ENCODE results near the gene TAF6. TPM values are rescaled to one million over a fixed set of nuclear protein-coding genes. Genes with fewer than 3 reads are reported as not detected.

The TAF6 gene
- total RNA-seq, 1 donor from 2014 or later: 63.0 TPM

DNA sequence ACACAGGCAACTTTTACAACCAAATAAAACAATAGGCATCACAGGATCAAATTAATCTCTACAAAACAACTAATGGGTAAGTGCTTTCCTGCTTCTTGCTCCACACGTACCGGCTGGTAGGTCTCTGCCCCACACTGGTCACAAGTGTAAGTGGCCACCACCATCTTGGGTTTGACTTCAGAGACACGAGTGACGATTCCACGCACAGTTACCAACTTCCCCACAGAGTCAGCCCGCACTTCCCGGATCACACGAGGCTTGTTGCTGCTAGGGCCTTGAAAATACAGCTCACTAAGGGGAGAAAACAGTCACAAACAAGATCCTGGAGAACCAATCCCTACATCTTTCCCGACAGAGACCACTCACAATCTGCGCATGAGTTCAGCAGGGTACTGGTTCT is 20.2 kb downstream of the TAF6 start:
- intact Hi-C loops (cut with micrococcal nuclease): no loop called here

DNA sequence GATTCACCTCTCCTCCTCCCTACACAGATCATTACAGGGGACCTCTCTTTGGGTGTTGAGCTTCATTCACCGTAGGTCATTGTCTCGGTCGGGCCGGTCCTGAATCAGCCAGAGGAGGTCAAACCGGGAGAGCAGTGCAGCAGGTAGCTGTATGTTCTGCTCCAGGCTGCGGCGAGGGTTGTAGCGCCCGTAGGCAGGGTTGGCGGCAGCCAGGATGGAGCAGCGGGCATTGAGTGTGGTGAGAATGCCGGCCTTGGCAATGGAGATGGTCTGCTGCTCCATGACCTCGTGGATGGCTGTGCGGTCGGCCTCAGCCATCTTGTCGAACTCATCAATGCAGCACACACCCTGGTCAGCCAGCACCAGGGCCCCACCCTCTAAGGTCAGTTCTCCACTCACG is 23.5 kb downstream of the TAF6 start:
- intact Hi-C loops (cut with micrococcal nuclease): no loop called here

DNA sequence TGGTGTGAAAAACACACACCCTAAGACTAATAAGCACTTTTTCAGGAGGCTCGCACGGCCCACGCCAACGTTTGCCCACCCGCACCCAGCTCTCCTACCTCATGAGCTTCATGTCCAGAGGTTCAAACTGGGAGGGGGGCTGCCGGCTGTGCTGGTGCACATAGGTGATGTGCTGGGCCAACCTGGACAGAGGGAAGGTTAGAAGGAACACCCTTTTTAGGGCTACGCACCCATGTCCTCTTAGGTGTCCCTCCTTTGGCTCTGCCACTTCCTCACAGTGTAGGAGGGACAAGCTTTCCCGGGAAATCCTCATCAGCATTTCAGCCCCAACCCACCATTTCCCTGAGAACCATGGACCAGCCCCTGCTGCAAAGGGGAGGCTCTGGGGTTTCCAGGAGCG is 23.9 kb downstream of the TAF6 start:
- intact Hi-C loops (cut with micrococcal nuclease): no loop called here

DNA sequence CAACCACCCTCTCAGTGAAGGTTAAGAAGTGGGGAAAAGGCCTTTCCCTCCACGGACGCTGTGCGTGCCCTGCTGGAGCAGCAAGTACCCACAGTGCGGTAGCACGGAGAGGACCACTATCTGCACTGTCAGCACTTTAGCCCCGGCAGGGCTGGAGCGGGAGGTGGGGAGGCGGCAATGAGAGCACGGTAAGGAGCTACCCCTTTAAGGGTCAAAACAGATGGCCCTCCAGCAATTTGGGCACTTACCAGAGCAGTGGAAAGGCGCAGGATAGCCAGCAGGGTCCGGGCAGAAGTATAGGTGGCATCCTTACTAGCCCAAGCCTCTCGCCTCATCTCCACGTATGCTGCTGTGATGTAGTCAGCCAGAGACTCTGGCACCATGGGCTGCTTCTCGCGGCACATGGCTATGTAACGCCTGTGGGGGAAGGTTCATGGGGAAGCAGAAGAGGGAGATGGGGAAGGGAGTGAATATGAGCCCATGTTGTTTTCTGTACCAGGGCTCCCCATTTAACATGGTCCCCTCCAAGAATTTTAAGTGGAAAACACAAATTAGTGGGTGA is 25.2 kb downstream of the TAF6 start:
- intact Hi-C loops (cut with micrococcal nuclease): no loop called here

DNA sequence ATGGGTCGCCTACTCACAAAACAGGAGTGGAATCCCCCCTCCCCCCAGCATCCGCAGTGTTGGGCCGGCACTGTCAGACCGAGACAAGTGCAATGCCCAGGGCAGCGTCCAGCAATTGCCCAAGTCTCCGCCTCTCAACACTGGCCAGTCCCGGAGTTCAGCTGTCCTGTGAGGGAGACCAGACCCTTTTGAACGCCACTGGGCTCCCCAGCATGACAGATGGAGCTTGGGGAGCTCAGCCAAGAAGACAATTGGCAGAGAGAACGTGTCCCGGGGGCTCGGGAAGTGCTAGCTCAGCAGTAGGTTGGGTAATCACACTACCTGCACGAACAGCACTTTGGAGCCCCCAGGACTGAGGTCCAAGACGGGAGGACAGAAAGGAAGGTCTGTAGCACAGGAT is 25.7 kb downstream of the TAF6 start:
- intact Hi-C loops (cut with micrococcal nuclease): no loop called here

DNA sequence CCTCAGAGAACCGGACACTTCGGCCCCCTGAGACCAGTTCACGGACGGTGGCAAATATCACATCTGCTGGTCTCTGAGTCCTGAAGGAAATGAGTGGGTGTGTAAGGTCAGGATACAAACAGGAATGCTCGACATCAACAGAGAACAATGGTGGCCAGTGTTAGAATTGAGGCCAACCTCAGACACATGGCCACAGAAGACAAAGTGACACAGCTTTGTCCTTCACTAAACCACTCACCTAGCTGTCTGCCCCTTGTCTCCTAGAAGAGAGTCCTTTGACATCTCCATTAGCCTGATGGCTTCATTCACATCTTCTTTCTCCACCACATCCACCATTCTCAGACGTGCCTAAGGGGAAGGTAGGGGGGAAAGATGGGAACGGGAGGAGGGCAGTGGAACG is 26.1 kb downstream of the TAF6 start:
- intact Hi-C loops (cut with micrococcal nuclease): no loop called here

DNA sequence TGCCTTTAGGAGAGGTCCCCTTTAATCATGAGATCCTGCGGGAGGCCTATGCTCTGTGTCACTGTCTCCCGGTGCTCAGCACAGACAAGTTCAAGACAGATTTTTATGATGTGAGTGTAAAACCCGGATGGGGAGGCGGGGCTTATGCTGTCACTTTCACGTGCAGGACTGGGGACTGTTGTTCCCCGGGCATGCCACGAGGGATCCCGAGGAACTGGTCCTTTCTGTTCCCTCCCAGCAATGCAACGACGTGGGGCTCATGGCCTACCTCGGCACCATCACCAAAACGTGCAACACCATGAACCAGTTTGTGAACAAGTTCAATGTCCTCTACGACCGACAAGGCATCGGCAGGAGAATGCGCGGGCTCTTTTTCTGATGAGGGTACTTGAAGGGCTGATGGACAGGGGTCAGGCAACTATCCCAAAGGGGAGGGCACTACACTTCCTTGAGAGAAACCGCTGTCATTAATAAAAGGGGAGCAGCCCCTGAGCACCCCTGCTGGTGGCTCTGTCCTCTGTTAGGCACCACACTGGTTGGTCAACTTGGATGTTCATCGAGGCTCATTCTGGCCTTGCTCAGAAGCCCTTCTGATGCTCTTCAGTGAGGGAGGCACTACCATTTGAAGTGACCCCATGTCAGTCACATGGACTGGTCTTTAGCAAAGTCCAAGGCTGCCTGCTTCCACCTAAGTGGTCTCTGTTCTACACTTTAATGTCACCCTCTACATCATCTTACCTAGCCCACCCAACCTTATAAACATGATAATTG is 27.6 kb downstream of the TAF6 start:
- intact Hi-C loops (cut with micrococcal nuclease): no loop called here

DNA sequence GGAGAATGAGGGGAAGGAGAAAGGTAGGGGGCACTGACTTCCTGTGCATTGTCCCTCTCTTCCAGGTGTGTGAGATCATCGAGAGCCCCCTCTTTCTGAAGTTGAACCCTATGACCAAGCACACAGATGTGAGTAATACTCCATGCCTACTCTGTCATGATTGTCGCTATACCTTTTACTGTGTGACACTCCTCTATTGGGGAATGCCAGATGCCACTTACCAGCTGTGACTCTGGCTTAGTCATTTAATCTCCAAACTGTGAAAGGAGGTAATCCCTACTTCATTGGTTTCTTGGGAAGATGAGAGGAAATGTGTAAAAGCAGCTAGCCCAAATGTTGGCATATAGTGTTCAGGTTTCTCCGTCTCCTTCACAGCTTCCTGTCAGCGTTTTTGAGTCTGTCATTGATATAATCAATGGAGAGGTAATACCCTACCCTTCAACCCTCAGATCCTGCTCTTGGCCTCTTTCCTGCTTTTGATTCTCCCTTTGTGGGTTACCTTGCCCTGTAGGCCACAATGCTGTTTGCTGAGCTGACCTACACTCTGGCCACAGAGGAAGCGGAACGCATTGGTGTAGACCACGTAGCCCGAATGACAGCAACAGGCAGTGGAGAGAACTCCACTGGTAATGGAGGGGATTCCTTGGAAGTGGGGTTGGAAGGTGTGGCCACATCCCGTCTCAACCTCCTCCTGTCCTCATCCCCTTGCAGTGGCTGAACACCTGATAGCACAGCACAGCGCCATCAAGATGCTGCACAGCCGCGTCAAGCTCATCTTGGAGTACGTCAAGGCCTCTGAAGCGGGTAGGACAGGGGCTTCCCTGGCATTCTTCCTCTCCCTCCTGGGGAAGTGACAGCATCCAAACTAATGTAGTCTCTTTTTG is 28.4 kb downstream of the TAF6 start:
- intact Hi-C loops (cut with micrococcal nuclease): no loop called here

DNA sequence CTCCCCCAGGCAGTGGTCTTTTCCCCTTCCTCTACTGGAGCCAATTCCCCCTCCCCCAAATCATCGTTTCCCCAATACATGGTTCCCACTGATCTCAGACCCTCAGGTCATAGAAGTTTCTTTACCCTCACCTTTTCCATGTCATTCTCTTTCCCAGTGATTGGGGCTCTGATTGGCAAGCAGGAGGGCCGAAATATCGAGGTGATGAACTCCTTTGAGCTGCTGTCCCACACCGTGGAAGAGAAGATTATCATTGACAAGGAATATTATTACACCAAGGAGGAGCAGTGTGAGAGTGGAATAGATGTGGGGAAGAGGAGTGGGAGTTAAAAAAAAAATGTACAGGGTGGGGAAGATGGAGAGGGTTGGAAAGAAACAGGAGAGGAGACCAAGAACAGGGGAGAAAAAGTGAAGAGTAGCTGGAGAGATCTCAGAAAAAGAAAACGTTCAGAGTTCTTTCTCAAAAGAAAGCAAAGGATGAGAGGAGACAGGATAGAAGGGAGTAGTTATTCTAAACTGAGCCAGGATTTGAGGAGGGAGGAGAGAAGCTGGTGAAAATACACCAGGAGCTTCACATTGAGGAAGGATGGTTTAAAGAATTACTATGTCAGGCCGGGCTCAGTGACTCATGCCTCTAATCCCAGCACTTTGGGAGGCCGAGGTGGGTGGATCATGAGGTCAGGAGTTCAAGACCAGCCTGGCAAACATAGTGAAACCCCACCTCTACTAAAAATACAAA is 29.5 kb downstream of the TAF6 start:
- intact Hi-C loops (cut with micrococcal nuclease): loop anchor here (1.0 to 10.0 kb wide), 4 partner anchors 11 to 685 kb away; partner anchors contain the start of genes BUD31, FAM200A, PDAP1 and ZNF655

DNA sequence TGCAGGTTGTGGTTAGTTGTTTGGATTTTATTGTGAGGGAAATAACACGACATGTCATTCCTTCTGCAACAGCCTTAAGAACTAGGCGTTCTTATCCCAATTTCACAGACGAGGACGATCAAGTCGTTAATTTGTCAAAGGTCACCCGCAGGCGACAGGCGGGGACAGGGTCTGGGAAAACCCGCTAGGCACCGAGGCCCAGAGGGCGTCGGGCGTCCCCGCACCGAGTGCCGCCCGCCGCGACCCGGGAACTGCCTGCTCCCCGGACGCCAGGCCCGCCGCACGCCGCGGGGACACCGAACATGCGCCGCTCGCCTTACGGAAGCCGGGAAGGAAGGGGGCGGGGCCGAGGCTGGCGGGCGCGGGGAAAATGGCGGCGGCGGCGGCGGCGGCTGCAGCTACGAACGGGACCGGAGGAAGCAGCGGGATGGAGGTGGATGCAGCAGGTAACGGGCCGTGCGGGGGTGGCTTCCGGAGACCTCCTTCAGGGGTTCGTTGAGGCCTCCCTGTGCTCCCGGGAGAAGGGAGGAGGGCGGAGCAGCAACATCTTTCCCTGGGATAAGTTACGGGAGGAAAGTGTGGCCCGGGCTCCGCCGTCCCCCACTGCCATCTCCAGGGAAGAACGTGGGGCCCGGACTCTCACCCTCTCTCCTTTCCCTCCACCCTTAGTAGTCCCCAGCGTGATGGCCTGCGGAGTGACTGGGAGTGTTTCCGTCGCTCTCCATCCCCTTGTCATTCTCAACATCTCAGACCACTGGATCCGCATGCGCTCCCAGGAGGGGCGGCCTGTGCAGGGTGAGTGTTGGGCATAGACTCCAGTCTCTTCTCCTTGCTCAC is 30.3 kb downstream of the TAF6 start, which contains the start of gene COPS6:
COPS6 (plus strand) TSS at position 349 of the 837 bp plus-strand sequence; CDS start at position 371, 22 bp downstream.
- intact Hi-C loops (cut with micrococcal nuclease): loop anchor here (1.0 to 10.0 kb wide), 4 partner anchors 11 to 684 kb away; partner anchors contain the start of genes BUD31, FAM200A, PDAP1 and ZNF655

DNA sequence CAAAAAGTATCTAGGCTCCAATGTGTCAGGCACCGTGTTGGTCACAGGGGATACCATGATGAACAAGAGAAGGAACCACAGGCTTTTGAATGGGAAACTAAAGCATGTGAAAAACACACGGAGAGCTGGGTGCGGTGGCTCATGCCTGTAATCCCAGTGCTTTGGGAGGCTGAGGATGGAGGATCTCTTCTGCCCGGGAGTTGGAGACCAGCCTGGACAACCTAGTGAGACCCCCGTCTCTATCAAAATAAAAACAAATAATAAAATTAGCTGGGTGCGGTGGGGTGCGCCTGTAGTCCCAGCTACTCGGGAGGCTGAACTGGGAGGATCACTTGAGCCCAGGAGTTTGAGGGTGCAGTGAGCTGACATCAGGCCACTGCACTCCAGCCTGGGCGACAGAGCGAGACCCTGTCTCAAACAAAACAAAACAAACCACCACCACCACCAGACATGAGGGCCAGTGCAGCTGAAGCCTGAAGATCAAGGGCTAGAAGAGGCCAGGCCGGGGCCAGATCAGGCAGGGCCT is 31.0 kb downstream of the TAF6 start:
- intact Hi-C loops (cut with micrococcal nuclease): loop anchor here (10.0 kb wide), 3 partner anchors 463 to 683 kb away; partner anchors contain the start of genes BUD31, FAM200A, PDAP1 and ZNF655

DNA sequence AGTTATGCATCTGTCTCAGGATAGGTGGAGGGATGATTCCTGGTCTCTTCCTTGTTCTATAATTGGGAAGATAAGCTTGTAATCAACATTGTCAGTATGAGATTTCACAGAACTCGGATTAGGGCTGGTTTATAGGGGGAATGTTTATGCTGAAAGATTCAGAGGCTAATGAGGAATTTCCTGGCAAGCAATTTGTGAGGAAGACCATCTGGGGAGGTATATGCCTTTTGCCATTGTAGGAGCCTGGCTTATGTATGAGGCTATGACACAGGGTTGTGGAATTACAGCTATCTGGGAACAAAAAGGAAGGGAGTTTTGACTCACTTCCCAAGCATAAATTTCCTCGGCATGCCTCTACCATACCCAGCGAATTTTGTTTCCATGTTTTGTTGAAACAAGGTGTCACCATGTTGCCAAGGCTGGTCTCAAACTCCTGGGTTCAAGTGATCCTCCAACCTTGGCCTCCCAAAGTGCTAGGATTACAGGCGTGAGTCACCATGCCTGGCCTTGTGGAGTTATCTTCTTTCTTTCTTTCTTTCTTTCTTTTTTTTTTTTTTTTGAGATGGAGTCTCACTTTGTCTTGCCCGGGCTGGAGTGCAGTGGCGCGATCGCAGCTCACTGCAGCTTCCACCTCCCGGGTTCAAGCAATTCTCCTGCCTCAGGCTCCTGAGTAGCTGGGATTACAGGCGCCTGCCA is 32.0 kb downstream of the TAF6 start:
- intact Hi-C loops (cut with micrococcal nuclease): loop anchor here (10.0 kb wide), 3 partner anchors 462 to 682 kb away; partner anchors contain the start of genes BUD31, FAM200A, PDAP1 and ZNF655

DNA sequence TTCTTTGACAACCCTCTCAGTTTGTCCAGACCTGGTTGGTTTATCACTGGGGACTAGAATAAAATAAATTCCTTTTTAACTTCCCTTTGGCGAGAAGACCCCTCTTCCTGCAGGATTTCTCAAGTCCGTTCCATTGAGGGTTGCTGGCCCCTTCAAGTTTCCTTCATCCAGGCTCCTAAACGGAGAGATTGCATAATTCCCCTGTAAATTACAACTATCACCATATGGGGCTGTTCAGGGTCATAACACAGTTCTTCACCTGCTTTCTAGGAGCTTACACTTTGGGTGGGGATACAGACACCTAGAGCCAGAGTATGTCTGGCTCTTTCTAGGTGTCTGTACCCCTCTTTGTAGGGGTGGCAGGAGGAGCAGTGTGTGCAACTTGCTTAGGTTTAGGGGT is 33.6 kb downstream of the TAF6 start:
- intact Hi-C loops (cut with micrococcal nuclease): loop anchor here (10.0 kb wide), 3 partner anchors 461 to 681 kb away; partner anchors contain the start of genes BUD31, FAM200A, PDAP1 and ZNF655

DNA sequence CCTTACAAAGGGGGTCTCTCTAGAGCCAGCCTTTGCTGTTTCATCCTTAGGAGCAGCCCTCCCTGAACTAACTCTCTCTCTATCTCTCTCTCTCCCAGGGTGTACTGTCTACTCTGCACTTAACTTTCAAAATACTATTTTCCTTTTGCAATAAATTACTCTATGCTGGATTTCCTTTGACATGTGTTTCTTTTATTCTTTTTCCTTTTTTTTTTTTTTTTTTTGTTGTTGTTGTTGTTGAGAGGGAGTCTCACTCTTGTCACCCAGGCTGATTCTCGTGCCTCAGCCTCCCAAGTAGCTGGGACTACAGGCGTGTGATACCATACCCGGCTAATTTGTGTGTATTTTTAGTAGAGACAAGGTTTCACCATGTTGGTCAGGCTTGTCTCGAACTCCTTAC is 36.2 kb downstream of the TAF6 start:
- intact Hi-C loops (cut with micrococcal nuclease): loop anchor here (1.0 to 10.0 kb wide), 7 partner anchors 17 to 678 kb away; partner anchors contain the start of genes BUD31, FAM200A, MBLAC1 and MEPCE

DNA sequence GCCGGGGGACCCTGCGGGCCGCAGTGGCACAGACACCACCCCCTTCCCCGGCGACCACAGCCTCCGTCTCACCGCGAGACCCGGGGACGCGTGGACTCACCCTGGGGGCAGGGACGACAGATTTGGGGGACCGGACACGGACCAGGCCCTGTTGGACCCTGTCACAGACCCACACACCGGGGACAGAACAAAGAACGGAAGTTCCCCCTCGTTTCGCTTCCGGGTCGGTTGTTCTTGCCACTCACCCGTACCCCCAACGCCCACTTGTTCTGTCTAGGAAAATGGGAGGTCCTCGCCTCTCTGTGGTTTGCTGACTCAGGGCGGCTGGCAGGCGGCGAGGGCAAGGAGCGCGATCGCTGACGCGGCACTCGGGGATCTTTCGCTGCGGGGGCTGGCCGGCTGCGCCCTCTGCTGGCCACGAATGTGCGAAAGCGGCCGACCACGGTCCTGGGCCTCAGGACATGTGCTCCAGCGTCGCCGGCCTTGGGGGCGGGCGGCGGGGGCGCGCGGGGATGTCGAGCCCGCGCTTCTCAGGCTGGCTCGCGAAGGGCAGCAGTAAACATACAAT is 37.5 kb downstream of the TAF6 start, which contains the start of gene ZNF3:
ZNF3 (minus strand) TSS at position 189 of the 568 bp plus-strand sequence. CDS start 4,366 bp downstream, outside the sequence.
- intact Hi-C loops (cut with micrococcal nuclease): loop anchor here (1.0 to 10.0 kb wide), 11 partner anchors 19 to 677 kb away; partner anchors contain the start of genes BUD31, FAM200A, MBLAC1 and MEPCE

DNA sequence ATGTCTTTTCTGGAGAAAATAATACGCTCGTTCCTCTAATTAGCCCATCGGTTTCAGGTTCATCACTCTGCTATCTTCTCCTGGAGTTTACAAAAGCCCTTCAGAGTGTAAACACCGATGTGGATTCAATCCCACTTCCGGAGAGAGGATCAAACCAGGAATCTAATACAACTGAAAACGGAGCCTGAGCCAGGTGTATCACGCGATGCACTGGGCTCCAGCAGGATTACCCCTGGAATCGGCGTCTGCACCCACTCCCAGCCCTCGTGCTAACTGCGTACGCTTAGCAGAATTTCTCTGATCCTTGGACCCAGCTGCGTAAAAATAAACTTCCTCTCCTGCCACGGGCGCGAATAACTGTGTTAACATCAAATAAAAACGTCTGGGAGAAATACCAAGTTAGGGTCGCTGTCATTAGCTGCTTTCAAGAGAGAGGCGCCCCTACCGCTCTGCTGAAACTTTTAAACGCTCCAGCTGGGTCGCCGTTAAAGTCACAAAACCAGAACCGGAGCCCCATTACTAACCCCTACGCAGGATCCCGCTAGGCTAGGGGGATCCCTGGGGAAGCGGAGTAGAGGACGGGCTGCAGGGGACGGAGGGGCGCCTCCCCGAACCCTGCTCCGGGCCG is 38.1 kb downstream of the TAF6 start:
- intact Hi-C loops (cut with micrococcal nuclease): loop anchor here (1.0 to 10.0 kb wide), 10 partner anchors 32 to 676 kb away; partner anchors contain the start of genes BUD31, FAM200A, MBLAC1 and MEPCE

DNA sequence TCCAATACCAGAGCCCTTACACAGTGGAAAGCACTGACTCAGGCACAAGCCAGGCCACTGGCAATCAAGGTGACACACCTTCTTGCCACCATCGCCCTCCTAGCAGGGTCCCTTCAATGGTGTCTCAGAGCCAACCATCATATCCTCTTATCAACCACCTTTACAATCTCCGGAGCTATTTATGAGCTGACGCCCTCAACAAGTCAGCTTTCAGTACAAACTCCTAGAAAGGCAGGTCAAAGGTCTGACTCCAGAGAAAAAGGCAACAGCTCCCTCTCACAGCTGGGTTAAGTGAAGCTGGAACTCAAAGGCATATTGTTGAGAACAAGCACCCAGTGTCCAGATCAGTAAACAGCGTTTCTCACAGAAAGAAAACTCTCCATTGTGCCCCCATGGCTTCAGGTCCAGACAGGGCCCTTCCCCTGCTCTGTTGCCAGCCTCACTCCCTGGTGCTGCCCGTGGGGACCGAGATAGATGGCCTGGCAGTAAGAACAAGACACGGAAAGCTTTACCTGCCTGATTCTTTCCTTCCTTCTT is 40.1 kb downstream of the TAF6 start:
- intact Hi-C loops (cut with micrococcal nuclease): no loop called here

Data from T-helper 2 cell treated with Interferon-gamma antibody and Interleukin-4, amounts not matched to agents 100 ng/mL and 5 ng/mL, for 36 hours (primary cell).